ENCODE data around the gene HS6ST3.

The HS6ST3 gene

GRCh38 chr13:96836733-96837132 lies 746.8 kb downstream of the HS6ST3 start:
- DNase-seq = no peak

- no peak for DNase-seq
Measured at GRCh38 chr13:96837809-96838208, 747.9 kb downstream of the HS6ST3 start.

DNA sequence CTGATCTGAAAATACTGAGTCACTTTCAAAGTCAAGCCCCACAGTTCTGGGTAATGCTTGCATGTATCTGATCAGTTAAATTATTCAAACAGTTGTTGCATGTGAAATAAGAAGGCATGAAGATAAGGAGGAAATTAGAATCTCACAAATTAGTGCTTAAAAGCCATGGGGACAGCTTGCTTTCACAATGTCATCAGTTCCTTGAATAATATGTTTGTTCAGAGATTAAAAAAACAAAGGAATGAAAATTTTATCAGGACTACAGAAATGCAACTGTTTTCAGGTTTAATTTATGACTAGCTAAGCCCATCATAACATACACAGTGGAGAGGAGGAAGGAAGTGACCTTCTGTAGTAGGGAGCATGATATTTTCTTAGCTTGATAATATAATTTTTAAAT lies 754.3 kb downstream of the HS6ST3 start:
- no peak for DNase-seq

- no peak for DNase-seq
Measured at GRCh38 chr13:96844616-96845015, 754.7 kb downstream of the HS6ST3 start.

- DNase-seq = no peak
Measured at GRCh38 chr13:96848286-96848685, 758.4 kb downstream of the HS6ST3 start.

GRCh38 chr13:96849091-96849490 lies 759.2 kb downstream of the HS6ST3 start:
- DNase-seq = no peak

GRCh38 chr13:96850538-96851145 lies 760.7 kb downstream of the HS6ST3 start:
- DNase-seq = no peak

GRCh38 chr13:96851856-96852445 lies 762.0 kb downstream of the HS6ST3 start:
- DNase-seq = no peak

DNA sequence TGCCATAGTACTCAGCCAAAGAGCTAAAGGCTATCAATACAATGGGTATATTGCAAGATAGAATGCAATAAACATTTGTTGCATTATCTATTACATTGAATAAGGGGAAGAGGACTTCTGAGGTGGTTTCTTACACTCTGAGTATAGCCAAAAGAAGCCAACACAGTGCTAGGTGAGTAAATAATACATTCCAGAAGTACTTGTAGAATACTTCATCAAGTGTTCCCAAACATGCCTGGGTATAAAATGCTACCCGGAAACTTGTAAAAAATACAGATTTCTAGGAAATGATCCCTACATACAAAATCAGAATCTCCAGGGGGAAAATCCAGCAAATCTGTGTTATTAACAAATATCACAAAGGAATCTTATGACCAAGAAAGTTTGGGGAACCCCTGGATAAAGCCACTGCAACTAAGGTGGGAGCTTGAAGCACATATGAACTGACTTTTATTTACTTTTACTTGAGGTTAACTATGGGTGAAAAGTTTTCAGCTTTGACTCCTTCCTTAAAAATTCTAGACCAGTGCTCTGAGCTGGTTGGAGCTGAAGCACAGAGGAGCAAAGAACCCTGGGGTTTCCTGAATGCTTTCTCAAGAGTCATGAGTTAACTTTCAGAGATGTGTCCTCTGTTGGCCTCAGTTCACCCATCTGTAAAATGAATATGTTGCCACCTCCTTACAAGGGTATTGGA lies 768.4 kb downstream of the HS6ST3 start:
- DNase-seq = no peak

GRCh38 chr13:96860882-96861281 lies 771.0 kb downstream of the HS6ST3 start:
- no peak for DNase-seq

DNA sequence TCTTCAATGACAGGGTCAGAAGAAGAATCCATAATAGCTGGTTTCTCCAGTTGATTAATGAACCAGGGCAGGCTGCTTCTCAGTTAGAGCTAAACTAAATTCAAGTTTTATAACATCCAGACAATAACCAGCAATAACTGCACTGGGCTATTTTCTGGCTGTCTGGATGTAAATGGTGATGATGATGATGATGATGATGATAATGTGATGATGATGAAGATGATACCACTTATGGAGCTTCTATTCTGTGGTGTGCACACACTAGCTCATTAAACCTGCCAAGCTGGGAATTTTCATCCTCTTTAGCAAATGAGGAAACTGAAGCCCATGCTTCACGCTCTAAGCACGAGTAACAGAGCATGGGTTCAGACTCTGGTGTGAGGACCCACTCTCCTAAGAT lies 772.2 kb downstream of the HS6ST3 start:
- no peak for DNase-seq

DNA sequence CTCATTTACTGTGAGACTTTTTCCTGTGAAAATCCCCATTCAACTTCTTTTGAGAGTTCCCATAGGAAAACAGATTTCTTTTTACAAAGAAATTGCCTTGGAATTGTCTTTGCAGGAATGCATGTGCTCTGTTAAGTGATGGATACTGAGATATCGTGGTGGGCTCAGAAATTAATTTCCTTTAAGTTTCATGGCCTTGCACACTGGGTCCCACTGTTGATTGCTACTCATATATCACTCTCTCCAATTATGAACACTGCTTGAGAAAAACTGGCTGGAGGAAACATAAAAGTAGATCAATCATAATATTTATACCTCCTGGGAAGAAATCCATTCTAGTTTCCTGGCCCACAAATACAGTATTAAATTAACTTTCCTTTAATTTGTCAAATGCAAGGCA lies 773.1 kb downstream of the HS6ST3 start:
- no peak for DNase-seq

DNA sequence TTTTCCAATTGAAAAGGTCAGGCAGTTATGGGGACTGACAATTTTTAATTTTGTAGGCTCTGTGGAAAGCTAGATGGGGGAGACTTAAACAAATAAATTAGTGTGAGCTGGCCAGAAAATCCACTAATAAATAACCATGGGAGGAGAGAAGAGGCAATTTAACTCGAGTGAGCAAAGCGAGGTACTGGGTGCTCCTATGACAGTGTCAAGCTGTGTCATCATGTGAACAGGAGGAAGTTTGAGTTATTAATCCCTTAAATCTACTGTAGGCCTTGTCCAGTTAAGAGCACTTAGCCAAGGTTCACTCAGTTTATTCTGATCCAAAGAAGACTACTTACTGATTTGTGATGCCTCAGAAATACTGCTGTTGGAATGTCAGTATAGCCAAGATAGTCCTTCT lies 781.6 kb downstream of the HS6ST3 start:
- no peak for DNase-seq

- no peak for DNase-seq
Measured at GRCh38 chr13:96880419-96880818, 790.5 kb downstream of the HS6ST3 start.
